ENCODE measurements around the gene STXBP6.

DNA sequence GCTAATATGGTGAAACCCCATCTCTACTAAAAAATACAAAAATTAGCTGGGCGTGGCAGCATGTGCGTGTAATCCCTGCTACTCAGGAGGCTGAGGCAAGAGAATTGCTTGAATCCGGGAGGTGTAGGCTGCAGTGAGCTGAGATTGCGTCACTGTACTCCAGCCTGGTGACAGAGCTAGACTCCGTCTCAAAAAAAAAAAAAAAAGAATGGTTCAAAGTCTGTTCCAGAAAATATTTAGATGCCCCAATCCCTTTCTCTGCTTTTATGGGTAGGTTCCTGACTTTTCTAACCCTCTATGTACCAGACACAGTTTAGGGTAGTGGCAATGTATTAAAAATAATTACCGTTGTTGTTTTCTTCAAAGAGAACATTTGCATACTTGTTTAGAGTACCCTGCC lies 161.4 kb downstream of the STXBP6 start:
- no peak for TF ChIP-seq SIN3A (IDR thresholded peaks at IDR 0.05; ENCODE audit: borderline replicate concordance, insufficient read depth, low read depth, low read length)
- TF ChIP-seq, protein P1, sequence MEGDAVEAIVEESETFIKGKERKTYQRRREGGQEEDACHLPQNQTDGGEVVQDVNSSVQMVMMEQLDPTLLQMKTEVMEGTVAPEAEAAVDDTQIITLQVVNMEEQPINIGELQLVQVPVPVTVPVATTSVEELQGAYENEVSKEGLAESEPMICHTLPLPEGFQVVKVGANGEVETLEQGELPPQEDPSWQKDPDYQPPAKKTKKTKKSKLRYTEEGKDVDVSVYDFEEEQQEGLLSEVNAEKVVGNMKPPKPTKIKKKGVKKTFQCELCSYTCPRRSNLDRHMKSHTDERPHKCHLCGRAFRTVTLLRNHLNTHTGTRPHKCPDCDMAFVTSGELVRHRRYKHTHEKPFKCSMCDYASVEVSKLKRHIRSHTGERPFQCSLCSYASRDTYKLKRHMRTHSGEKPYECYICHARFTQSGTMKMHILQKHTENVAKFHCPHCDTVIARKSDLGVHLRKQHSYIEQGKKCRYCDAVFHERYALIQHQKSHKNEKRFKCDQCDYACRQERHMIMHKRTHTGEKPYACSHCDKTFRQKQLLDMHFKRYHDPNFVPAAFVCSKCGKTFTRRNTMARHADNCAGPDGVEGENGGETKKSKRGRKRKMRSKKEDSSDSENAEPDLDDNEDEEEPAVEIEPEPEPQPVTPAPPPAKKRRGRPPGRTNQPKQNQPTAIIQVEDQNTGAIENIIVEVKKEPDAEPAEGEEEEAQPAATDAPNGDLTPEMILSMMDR (IDR thresholded peaks at IDR 0.05): no peak
